Right lung (tissue), 5 donors: ENCODE measurements around the gene ITGB3BP. TPM values are rescaled to one million over a fixed set of nuclear protein-coding genes. Genes with fewer than 3 reads are reported as not detected.
"Not testable (repeated sequence)": the region's sequence is repeated elsewhere in the genome, so short reads cannot be mapped to it uniquely, and the experiment has no call there.

Source experiments
- DNase-seq, 2 donors: peaks; one replicate each; pipeline ENCODE4 v3.0.0-alpha.2; 2013
- polyA plus RNA-seq, 5 donors: library from polyadenylated mRNA; unstranded; fragments of 120-200 nt; gene quantifications; one replicate each; pipeline versions ENCODE4 v1.2.1 to v1.2.3, GENCODE V29; 2013; ENCODE audit warnings: inconsistent platforms in 1 of 5, low replicate concordance in 1 of 5; ENCODE audit not compliant: insufficient read length in 5 of 5, insufficient read depth in 1 of 5

The ITGB3BP gene
- polyA plus RNA-seq, 5 donors = 42.3 to 94.1 (median 72.6) TPM

DNA sequence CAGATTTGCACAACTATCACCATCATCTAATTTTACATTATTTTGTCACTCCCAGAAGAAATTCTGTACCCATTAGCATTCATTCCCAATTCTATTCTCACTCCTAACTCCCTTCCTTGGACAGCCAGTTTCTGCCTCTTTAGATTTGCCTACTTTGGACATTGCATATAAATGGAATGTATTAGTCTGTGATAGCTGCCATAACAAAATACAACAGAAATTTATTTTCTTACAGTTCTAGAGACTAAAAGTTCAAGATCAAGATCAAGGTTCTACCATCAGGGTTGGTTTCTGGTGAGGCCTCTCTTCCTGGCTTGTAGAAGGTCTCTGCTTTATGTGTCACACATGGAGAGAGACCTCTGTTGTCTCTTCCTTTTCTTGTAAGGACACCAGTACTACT is 93.7 kb downstream of the ITGB3BP start:
- no peak for DNase-seq

DNA sequence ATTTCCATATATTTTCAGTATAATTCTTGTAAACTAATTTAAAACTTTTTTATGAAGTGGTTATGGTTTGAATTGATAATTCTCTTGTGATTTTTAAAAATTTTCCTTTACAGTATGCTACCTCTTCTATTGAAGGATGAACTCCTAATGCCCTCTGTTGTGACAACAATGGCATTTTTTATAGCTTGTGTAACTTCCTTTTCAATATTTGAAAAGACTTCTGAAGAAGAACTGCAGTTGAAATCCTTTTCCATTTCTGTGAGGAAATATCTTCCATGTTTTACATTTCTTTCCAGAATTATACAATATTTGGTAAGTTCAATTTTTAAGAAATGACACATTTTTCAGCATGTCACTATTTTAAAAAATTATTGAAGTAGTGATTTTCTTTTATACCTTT is 94.2 kb downstream of the ITGB3BP start:
- no peak for DNase-seq

DNA sequence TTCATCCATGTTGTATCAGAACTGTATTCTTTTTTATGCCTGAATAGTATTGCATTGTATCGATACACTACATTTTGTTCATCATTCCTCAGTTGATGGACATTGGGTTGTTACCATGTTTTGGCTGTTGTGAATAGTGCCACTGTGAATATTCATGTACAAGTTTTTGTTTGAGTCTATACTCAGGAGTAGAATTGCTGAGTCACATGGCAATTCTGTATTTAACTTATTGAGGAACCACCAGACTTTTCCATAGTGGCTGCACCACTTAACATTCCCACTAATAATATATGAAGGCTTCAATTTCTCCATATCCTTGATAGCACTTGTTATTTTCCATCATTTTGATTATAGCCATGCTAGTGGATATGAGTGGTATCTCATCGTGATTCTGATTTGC is 99.4 kb downstream of the ITGB3BP start:
- no peak for DNase-seq

DNA sequence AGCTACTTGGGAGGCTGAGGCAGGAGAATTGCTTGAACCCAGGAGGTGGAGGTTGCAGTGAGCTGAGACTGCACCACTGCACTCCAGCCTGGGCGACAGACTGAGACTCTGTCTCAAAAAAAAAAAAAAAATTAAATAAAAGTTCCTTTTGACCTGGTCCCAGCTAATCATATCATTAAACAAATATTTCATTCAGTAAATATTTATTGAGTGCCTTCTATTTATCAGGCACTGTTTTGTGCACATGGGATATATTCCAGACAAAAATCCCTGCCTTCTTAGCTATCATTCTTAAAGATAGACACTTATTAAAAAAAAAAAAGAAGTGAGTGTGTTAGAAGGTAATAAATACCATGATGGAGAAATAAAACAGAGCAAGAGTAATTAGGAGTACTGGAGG is 102.3 kb downstream of the ITGB3BP start:
- not testable (repeated sequence) for DNase-seq

DNA sequence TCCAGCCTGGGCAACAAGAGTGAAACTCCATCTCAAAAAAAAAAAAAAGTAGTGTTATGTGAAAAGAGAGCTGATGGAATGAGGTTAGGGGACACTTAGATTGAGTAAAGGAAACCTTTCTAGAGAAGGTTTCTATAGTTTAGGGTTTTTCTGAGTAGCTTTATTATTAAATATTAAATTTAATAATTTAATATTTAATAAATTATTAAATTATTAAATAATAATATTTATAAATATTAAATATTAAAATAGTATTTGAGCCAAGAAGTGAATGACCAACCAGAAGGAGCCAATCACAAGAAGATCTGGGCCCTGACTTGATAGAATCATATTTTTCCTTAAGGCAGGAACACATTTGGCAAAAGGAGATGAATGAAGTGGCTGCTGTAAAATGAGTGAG is 104.9 kb downstream of the ITGB3BP start:
- DNase-seq = no peak

DNA sequence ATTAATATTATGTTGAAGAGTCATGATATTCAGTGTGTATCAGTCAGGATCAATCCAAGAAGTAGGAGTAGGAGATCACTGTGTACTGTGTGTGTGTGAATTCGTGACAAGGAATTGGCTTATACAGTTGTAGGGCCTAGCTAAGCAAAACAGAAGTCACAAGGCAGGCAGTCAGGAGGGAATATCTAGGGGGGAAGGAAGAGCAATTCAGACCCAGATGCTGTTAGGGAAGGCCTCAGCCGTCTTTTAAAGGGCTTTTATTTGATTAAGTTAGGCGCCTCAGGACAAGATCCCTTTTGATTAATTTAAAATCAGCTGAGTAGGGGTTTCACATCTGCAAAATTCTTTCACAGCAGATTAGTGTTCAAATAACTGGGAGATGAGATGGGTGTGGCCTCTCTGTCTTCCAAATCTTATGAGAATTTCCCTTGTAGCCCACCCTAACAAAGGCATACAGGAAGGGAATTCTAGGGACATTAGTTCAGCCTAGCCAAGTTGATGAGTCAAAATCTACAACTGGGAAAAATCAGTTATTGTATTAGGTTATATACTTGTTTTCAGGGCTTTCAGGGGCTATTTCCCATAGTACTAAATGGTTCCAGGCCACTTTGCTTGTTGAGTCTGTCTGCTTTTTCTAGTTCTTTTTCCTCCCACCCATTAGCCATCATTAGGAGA is 108.2 kb downstream of the ITGB3BP start:
- DNase-seq = no peak

DNA sequence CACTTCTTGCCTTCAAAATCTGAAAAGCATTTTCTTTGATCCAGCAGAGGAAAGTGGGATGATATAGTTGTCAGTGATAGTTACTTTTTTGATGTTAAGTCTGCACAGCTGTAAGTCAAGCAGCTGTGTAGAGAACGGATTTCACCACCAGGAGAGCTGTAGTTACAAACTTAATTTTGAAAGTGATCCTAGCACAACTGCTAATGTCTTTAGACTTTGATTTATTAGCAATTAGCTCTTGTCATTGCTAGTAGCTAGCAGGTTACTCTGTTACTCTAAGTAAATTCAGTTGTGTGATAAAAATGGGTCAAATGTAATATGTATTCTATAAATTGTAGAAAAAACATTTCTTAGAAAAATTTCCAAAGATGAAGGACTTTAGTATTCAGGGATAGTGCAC is 109.6 kb downstream of the ITGB3BP start:
- no peak for DNase-seq

DNA sequence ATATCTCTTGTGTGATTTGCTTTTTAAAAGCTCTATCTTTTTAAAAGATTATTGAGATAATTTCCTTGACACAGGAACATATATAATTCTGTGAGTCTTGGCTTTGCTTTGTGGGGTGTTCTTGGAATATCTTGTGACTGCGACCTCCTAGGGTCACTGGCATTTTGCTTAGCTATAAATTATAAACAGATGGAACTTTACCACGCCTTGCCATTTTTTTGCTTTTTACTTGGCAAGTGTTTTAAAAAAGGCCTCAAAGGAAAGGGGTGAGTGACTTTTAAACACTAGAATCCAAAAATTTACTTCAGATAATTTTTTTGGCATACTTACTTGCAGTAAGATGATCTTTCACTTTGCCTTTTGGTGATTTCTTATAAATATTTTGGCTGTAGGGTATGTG is 112.0 kb downstream of the ITGB3BP start:
- DNase-seq = peak; percentile 7 to 23

DNA sequence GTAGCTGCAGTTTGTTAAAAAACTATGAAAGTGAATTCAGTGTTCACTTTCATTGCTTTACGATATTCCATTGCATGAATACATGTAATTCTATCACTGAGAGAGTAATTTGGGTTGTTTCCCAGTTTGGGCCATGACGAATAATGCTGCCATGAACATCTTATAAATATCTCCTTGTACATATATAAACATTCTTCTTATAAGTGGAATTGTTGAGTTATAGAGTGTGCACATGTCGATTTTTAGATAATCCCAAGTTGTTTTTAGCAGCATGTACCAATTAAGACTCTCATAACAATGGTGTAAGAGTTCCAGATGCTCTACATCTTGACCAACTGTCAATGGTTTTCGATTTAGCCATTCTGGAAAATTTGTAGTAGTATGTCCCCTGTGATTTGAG is 114.7 kb downstream of the ITGB3BP start:
- no peak for DNase-seq

DNA sequence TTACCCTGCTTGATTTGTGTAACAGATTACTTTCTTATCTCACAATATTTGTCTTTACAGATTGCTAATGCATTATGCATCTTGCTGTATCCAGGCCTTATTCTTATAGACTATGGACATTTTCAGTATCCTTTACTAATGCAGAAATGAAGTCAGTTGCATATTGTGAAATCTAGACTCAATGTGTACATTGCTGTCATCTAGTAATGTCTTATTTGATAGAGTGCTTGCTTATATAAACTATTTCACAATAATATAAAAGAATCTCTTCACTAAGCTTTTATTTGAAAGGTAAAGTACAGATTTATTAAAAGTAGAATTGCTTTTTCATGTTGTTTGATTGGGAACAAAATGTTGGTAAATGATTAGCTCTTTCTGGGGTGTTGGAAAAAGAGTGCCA is 116.0 kb downstream of the ITGB3BP start:
- peak in 1 of 2 donors; percentile 4 for DNase-seq

DNA sequence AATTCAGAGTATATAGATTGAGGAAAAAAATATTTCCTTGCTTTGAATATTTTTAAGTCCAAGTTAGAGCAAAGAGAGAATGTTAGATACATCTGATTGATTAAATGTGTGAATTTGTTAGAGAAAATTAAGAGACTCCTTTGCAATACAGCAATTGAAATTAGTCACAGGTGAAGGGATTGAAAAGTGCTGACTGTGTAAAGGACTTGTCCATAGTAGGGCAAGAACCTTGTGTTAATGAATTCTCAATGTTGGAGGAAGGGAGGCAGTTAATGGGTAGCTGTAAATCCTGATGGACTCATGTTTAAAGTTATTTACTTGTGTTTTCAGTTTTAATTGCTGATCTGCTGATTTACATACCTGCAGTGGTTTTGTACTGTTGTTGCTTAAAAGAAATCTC is 117.0 kb downstream of the ITGB3BP start:
- DNase-seq = no peak

DNA sequence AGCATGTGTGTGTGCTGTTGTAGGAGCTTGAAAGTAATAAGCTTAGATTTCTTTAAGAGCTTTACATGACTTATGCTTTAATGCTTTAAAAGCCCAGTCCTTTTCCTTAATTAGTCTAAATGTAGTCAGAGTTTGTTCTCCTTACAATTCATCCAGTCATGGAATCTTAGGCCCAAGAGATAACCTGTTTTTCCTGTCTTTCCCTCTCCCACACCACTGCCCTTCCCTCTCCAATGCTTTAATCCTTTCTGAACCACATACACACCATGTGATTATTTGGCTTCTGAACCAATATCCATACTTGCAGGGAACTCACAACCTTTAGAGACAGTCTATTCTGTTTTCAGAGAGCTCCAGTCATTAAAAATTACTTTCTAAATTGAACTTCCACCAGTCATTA is 118.0 kb downstream of the ITGB3BP start:
- DNase-seq = no peak

DNA sequence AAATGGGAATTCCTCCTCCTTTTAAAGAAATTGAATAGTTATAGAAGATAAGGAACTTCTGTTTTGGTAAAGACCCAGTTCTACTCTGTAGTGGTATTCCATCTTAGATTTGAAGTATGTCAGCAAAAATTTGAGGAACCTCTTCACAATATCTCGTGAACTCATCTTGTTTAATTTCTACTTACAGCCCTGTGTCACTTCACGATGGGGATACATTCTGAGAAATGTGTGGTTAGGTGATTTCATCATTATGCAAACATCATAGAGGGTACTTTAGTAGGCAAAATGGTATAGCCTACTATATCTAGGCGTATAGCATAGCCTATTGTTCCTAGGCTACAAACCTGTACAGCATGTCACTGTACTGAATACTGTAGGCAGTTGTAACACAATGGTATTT is 119.6 kb downstream of the ITGB3BP start:
- no peak for DNase-seq

DNA sequence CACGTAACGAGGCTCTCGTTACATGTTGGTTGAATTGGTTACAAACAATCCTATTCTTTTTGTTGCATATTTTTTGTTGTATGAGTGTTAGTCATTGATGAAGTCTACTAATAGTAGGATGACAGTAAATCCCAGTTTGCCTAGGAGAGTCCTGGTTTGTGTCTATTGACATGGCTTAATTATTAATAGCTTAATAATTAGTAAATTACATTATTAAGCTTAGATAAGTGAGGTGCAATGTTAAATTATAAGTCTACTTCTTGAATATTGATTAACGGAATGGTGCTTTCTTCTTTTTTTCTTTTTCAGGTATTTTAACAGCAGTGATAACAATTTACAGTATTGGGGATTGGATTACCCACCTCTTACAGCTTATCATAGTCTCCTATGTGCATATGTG is 121.1 kb downstream of the ITGB3BP start:
- DNase-seq = no peak

Other genes starting within 250 kb of the ITGB3BP start
- under 1 TPM in 1 of 5 donors, not detected in 4; 0.49 TPM for gene FOXD3, start 200.7 kb downstream of the ITGB3BP start, polyA plus RNA-seq
- gene ALG6, start 155.6 kb downstream of the ITGB3BP start, polyA plus RNA-seq = 10 to 100 TPM; 18.9 to 28.9 (median 24.3) TPM
- 10 to 100 TPM; 15.2 to 33.9 (median 27.4) TPM for gene EFCAB7, start 300 bp upstream of the ITGB3BP start, polyA plus RNA-seq
- 10 to 100 TPM; 36.0 to 43.8 (median 41.7) TPM for gene PGM1, start 70.2 kb upstream of the ITGB3BP start, polyA plus RNA-seq